DND-41 (cell line): Measurements from ENCODE around the gene RYR2.

ENCODE experiments used
- CTCF ChIP-seq: IDR thresholded peaks from 2 replicates; pipeline ENCODE4 v1.5.1; 2012; ENCODE audit warnings: borderline replicate concordance, low read length, moderate library complexity, mild to moderate bottlenecking; ENCODE audit not compliant: poor library complexity, severe bottlenecking; ENCODE audit errors: extremely low read depth
- EZH2 ChIP-seq: IDR thresholded peaks from 3 replicates; pipeline ENCODE4 v1.6.1; 2012; ENCODE audit warnings: borderline replicate concordance, low read depth, mild to moderate bottlenecking, moderate library complexity, low read length, inconsistent platforms; ENCODE audit not compliant: severe bottlenecking

GRCh38 chr1:237352747-237353146 lies 310.8 kb downstream of the RYR2 start:
- TF ChIP-seq CTCF (no peak), EZH2 (no peak)
